HL-60 (cell line): ENCODE measurements around the gene ARMH3.

Experiments used
- GABPA ChIP-seq: IDR thresholded peaks from 2 replicates; pipeline ENCODE4 v1.6.1; 2012; ENCODE audit warnings: low read depth
- POLR2AphosphoS5 ChIP-seq: IDR thresholded peaks from 2 replicates; pipeline ENCODE4 v1.6.1; 2012; ENCODE audit warnings: low read depth
- SPI1 ChIP-seq: IDR thresholded peaks from 2 replicates; pipeline ENCODE4 v1.6.1; 2012; ENCODE audit warnings: low read depth, mild to moderate bottlenecking, borderline replicate concordance
- TF ChIP-seq, protein P1 (sequence below): IDR thresholded peaks from one replicate; pipeline ENCODE4 v1.5.1; 2011; ENCODE audit warnings: low read length, control low read depth, inconsistent platforms; ENCODE audit not compliant: insufficient read depth
- TF ChIP-seq, protein P2 (sequence below): IDR thresholded peaks from 2 replicates; pipeline ENCODE4 v1.6.1; 2012; ENCODE audit warnings: low read depth; ENCODE audit not compliant: insufficient replicate concordance

DNA sequence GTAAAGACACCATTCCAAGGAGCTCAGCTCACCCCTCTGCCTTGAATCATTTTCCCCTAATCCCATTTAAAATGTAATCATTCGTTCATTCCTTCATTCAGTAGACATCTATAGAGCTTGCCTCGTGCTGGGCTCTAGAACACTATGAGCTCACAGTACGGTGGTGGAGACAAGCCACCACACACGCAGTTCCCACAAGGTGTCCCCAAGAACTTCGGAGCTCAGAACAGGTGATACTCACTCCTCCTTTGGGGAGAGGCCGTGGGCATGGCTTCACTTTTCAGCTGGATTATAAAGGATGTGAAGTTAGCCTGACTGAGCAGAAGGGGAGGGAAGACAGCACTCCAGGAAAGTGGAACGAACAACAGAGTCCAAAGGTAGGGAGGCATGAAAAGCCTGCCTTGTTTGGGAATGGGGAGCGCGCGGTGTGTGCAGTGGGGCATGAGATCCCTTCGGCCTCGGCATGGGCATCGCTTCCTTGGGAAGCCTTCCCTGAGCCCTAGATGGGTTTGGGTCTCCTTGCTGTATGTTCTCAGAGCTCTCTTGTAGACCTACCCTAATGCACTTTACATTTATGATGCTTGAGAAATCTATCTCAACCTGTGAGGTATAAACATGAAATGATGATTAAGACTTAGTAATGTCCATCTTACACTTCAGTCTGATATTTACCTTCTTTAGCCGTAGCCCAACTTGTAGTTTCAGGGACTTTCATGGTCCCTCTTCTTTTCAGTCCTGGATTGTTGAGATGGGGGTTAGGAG is 236.9 kb downstream of the ARMH3 start:
- TF ChIP-seq POLR2AphosphoS5 (peak; percentile 18; the same call in 1 of the 2 replicates), GABPA (no peak), SPI1 (no peak)
- TF ChIP-seq, protein P1, sequence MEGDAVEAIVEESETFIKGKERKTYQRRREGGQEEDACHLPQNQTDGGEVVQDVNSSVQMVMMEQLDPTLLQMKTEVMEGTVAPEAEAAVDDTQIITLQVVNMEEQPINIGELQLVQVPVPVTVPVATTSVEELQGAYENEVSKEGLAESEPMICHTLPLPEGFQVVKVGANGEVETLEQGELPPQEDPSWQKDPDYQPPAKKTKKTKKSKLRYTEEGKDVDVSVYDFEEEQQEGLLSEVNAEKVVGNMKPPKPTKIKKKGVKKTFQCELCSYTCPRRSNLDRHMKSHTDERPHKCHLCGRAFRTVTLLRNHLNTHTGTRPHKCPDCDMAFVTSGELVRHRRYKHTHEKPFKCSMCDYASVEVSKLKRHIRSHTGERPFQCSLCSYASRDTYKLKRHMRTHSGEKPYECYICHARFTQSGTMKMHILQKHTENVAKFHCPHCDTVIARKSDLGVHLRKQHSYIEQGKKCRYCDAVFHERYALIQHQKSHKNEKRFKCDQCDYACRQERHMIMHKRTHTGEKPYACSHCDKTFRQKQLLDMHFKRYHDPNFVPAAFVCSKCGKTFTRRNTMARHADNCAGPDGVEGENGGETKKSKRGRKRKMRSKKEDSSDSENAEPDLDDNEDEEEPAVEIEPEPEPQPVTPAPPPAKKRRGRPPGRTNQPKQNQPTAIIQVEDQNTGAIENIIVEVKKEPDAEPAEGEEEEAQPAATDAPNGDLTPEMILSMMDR: no peak
- TF ChIP-seq, protein P2, sequence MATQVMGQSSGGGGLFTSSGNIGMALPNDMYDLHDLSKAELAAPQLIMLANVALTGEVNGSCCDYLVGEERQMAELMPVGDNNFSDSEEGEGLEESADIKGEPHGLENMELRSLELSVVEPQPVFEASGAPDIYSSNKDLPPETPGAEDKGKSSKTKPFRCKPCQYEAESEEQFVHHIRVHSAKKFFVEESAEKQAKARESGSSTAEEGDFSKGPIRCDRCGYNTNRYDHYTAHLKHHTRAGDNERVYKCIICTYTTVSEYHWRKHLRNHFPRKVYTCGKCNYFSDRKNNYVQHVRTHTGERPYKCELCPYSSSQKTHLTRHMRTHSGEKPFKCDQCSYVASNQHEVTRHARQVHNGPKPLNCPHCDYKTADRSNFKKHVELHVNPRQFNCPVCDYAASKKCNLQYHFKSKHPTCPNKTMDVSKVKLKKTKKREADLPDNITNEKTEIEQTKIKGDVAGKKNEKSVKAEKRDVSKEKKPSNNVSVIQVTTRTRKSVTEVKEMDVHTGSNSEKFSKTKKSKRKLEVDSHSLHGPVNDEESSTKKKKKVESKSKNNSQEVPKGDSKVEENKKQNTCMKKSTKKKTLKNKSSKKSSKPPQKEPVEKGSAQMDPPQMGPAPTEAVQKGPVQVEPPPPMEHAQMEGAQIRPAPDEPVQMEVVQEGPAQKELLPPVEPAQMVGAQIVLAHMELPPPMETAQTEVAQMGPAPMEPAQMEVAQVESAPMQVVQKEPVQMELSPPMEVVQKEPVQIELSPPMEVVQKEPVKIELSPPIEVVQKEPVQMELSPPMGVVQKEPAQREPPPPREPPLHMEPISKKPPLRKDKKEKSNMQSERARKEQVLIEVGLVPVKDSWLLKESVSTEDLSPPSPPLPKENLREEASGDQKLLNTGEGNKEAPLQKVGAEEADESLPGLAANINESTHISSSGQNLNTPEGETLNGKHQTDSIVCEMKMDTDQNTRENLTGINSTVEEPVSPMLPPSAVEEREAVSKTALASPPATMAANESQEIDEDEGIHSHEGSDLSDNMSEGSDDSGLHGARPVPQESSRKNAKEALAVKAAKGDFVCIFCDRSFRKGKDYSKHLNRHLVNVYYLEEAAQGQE: peak; percentile 35
